Endothelial cell (in vitro differentiated cells): ENCODE data around the gene BABAM2. TPM values are rescaled to one million over a fixed set of nuclear protein-coding genes. Genes with fewer than 3 reads are reported as not detected.

Experiments used
- DNase-seq: peaks from one replicate; pipeline ENCODE4 v3.0.0; 2021; ENCODE audit warnings: low spot score
- H3K27ac Mint-ChIP-seq: one replicate; pipeline ENCODE4 v1.8.0; 2021; ENCODE audit warnings: mixed read lengths, inconsistent platforms; ENCODE audit not compliant: unreplicated experiment
- H3K27me3 Mint-ChIP-seq: one replicate; pipeline ENCODE4 v1.8.0; 2021; ENCODE audit warnings: mild to moderate bottlenecking, moderate library complexity, mixed read lengths, inconsistent platforms; ENCODE audit not compliant: unreplicated experiment
- H3K36me3 Mint-ChIP-seq: one replicate; pipeline ENCODE4 v1.8.0; 2021; ENCODE audit warnings: mild to moderate bottlenecking, low read depth, mixed read lengths, inconsistent platforms; ENCODE audit not compliant: unreplicated experiment
- H3K4me1 Mint-ChIP-seq: one replicate; pipeline ENCODE4 v1.8.0; 2021; ENCODE audit warnings: mild to moderate bottlenecking, mixed read lengths, inconsistent platforms; ENCODE audit not compliant: unreplicated experiment
- H3K4me3 Mint-ChIP-seq: one replicate; pipeline ENCODE4 v1.8.0; 2021; ENCODE audit warnings: mild to moderate bottlenecking, mixed read lengths, inconsistent platforms; ENCODE audit not compliant: unreplicated experiment
- H3K9me3 Mint-ChIP-seq: one replicate; pipeline ENCODE4 v1.8.0; 2021; ENCODE audit warnings: mixed read lengths, inconsistent platforms; ENCODE audit not compliant: unreplicated experiment
- long read RNA-seq: library from polyadenylated mRNA; unstranded; transcript quantifications from one replicate; pipeline ENCODE4 v2.0.0, GENCODE V29; 2020; ENCODE audit not compliant: unreplicated experiment
- total RNA-seq: library from RNA; stranded (reverse); fragmentation: NEBNext Ultra II Directional; extraction: Animal tissue kit (Norgen Biotek cat#: 25700); gene quantifications from one replicate; pipeline ENCODE4 v1.2.1, GENCODE V29; 2021; ENCODE audit not compliant: unreplicated experiment
- TF ChIP-seq, protein P1 (sequence below): fragments of 200-600 bp; sonication (generic); IDR thresholded peaks from one replicate; pipeline ENCODE4 v1.5.0; 2021; ENCODE audit warnings: antibody characterized with exemption; ENCODE audit not compliant: unreplicated experiment

BABAM2 gene
- 40.2 TPM for total RNA-seq
- long read RNA-seq, transcript BABAM2-204 (12 exons, 1,657 nt), result major isoform, 25 of 47 reads
- long read RNA-seq, transcript BABAM2-203 (13 exons, 1,686 nt), result minor isoform, 6 of 47 reads
- long read RNA-seq, partial matches to known transcripts, result 4 of 47 reads
- long read RNA-seq, other reads (novel, unspliced or antisense), result 4 of 47 reads

DNA sequence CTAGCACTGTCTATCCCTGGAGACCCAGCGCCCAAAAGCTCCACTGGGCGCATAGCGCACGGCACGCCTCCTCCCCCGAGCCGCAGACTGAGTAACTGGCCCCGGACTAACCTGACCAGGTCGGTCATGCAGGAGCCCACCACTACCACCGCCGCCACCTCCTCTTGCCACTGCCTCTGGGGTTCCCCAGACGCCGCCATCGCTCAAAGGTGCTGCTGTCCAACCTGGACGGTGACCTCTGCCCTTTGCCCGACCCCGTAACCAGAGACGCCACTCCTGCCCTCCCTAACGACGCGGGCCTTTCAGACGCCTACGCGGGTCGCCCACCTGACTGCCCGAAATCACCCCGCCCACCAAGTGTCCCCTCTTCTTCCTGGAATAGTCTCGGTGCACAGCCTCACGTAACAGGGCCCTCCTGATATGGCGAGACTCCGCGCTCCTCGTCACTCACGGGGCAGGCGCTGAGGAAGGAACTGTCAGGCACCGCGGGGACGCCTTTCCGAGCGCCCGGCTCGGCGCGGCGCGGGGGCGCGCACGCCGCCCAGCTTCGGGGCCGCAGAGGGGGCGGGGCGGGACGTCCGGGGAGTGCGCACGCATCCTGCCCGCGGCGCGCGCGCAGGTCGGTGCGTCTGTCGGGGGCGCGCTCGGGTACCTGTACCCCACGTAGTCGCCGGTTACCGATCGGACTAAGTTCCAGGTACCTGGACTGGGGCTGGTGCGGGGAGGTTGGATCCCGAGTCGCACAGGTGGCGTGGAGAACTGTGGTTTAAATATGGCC is at the start of gene BABAM2, which contains the start of gene RBKS:
Gene BABAM2, plus strand, starts transcription at position 584 of the 778 bp plus-strand sequence. CDS start 3,828 bp downstream, outside the sequence.
Gene RBKS, minus strand, starts transcription at position 242 of the 778 bp plus-strand sequence. Its CDS starts 42 bp downstream, at position 200.
- TF ChIP-seq, protein P1, sequence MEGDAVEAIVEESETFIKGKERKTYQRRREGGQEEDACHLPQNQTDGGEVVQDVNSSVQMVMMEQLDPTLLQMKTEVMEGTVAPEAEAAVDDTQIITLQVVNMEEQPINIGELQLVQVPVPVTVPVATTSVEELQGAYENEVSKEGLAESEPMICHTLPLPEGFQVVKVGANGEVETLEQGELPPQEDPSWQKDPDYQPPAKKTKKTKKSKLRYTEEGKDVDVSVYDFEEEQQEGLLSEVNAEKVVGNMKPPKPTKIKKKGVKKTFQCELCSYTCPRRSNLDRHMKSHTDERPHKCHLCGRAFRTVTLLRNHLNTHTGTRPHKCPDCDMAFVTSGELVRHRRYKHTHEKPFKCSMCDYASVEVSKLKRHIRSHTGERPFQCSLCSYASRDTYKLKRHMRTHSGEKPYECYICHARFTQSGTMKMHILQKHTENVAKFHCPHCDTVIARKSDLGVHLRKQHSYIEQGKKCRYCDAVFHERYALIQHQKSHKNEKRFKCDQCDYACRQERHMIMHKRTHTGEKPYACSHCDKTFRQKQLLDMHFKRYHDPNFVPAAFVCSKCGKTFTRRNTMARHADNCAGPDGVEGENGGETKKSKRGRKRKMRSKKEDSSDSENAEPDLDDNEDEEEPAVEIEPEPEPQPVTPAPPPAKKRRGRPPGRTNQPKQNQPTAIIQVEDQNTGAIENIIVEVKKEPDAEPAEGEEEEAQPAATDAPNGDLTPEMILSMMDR, result no peak
- H3K36me3 Mint-ChIP-seq, result no peaks in the 10 kb centered on the region
- no peaks in the 10 kb centered on the region for H3K9me3 Mint-ChIP-seq

DNA sequence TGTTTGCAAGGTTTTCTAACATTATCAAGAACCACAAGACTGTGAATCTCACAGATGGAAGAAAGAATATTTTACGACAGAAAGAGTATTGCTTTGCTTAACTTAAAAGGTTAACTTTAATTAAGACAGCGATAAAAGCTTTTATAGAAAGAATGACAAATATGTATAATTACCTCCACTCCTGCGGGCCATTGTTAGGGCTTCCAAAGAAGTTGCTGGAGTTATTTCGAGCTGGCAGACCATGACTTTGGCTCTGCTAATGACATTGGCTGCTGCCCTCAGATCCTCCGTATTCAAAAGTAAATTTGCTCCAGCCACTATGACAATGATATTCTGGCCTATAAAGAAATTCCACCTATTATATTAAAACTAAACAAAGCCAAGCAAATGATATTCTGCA is 47.6 kb upstream of the BABAM2 start:
- H3K9me3 Mint-ChIP-seq, result no peaks in the 10 kb centered on the region
- no peaks in the 10 kb centered on the region for H3K36me3 Mint-ChIP-seq
- H3K4me3 Mint-ChIP-seq, result no peak overlapping the region
- no peak for DNase-seq
- H3K4me1 Mint-ChIP-seq, result no peaks in the 10 kb centered on the region
- TF ChIP-seq, protein P1, result no peak
- no peaks in the 10 kb centered on the region for H3K27me3 Mint-ChIP-seq
- H3K27ac Mint-ChIP-seq, result no peak overlapping the region

More for the DNA sequence above, at the start of gene BABAM2, which contains the start of gene RBKS:
- H3K4me1 Mint-ChIP-seq, result peaks cover 21% of the 10 kb centered on the region
- peak within 1 kb of the TSS; percentile 94 for H3K27ac Mint-ChIP-seq
- H3K4me3 Mint-ChIP-seq, result peak within 1 kb of the TSS; percentile 98
- peak; percentile 84 for DNase-seq
- H3K27me3 Mint-ChIP-seq, result peaks cover 2% of the 10 kb centered on the region

DNA sequence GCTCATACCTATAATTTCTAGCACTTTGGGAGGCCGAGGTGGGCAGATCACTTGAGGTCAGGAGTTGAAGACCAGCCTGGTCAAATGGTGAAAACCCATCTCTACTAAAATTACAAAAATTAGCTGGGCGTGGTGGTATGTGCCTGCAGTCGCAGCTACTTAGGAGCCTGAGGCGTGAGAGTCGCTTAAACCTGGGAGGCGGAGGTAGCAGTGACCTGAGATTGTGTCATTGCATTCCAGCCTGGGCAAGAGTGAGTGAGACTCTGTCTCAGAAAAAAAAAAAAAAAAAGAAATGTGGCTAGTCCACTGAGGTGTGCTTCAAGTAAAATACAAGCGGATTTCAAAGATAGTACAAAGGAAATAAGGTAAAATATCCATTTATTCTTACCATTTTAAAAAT is 46.5 kb upstream of the BABAM2 start:
- no peaks in the 10 kb centered on the region for H3K4me1 Mint-ChIP-seq
- no peak overlapping the region for H3K27ac Mint-ChIP-seq
- TF ChIP-seq, protein P1, result no peak

DNA sequence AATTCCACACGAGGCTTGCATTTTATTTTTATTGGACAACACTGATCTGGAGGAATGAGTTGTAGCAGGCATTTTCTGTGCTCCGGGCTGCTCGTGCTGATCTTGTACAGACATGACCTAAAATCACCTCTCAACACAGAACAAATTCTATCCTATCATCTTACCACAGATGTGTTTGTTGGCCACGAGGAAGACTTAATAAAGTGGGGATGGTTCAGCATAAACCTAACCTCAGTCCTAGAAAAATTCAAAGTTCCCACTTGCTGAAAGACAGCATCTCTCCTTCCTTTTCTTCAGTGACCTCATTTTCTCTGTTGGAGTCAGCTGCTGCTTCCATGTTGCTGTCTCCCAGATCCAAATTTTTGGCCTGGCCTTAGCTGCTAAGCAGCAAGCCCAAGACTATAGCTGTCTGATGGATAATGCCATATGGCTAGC is 45.7 kb upstream of the BABAM2 start:
- TF ChIP-seq, protein P1, result no peak
- no peak overlapping the region for H3K4me3 Mint-ChIP-seq
- no peak overlapping the region for H3K27ac Mint-ChIP-seq

More for the DNA sequence above, 46.5 kb upstream of the BABAM2 start:
- no peak for DNase-seq
- Mint-ChIP-seq H3K27me3 (no peaks in the 10 kb centered on the region), H3K36me3 (no peaks in the 10 kb centered on the region), H3K4me3 (no peak overlapping the region), H3K9me3 (no peaks in the 10 kb centered on the region)

DNA sequence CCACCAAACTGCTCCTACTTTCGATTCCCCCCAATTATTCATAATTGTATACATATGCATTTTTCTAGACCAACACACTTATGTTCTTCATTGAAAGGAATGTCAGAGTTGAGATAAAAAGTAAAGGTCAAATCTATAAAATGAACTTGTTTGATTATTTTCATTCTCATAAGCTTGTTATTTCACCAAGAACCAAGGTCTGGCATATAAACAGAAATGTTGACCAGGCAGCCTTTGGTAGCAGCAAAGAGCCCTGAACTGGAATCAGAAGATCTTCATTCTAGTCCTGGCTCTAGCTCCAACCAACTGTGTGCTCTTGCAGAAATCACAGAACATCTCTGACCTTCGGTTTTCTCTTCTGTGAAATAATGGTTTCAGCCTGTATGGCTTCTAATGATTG is 43.2 kb upstream of the BABAM2 start:
- no peaks in the 10 kb centered on the region for H3K27me3 Mint-ChIP-seq
- no peaks in the 10 kb centered on the region for H3K36me3 Mint-ChIP-seq
- TF ChIP-seq, protein P1, result no peak
- no peak overlapping the region for H3K4me3 Mint-ChIP-seq
- DNase-seq, result no peak
- H3K4me1 Mint-ChIP-seq, result no peaks in the 10 kb centered on the region
- no peaks in the 10 kb centered on the region for H3K9me3 Mint-ChIP-seq
- H3K27ac Mint-ChIP-seq, result no peak overlapping the region

More for the DNA sequence above, 45.7 kb upstream of the BABAM2 start:
- Mint-ChIP-seq H3K27me3 (no peaks in the 10 kb centered on the region), H3K36me3 (no peaks in the 10 kb centered on the region), H3K9me3 (no peaks in the 10 kb centered on the region), H3K4me1 (no peaks in the 10 kb centered on the region)
- DNase-seq, result no peak
